ENCODE measurements around the gene NOL9.

Gene NOL9

GRCh38 chr1:6579374-6580118, 25.2 kb upstream of the NOL9 start, which contains the start of gene ZBTB48:
ZBTB48 (plus strand) TSS chr1:6579994; CDS start chr1:6580610, 616 bp downstream.
- DNase-seq (ENCODE audit: low spot score): peak; percentile 97
- Histone ChIP-seq H2BK120ac (ENCODE audit: low read depth, low read length) (peak within 1 kb of the TSS; percentile 52), H3K27ac (replicated peaks; ENCODE audit: low read length) (peak within 1 kb of the TSS; percentile 65)

GRCh38 chr1:6578624-6579373, 24.5 kb upstream of the NOL9 start:
- Histone ChIP-seq H4K91ac (ENCODE audit: low read depth, low read length, poor library complexity) (peak overlapping the region; percentile 7), H3K4me2 (ENCODE audit: insufficient read depth, low read length, poor library complexity, severe bottlenecking) (no peak overlapping the region), H2BK15ac (ENCODE audit: low read length) (peak overlapping the region; percentile 11), H3K27me3 (ENCODE audit: control insufficient read depth in 3 of 3, insufficient read depth in 3 of 3, low read depth in 1 of 3, low read length in 3 of 3) (no peaks in the 10 kb centered on the region), H3K9ac (ENCODE audit: low read depth, low read length, poor library complexity) (peak overlapping the region; percentile 74), H3K27ac (replicated peaks; ENCODE audit: low read length) (peak overlapping the region; percentile 65), H3K4me3 (ENCODE audit: low read length in 2 of 2) (peak overlapping the region in 1 of 2 donors; percentile 69), H2BK12ac (ENCODE audit: low read length) (peak overlapping the region; percentile 14), H3K9me3 (replicated peaks in 1 of 2; ENCODE audit: control insufficient read depth in 2 of 2, insufficient read depth in 1 of 2, low read depth in 1 of 2, low read length in 2 of 2) (no peaks in the 10 kb centered on the region), H3K14ac (ENCODE audit: low read length) (peak overlapping the region; percentile 77), H3K18ac (ENCODE audit: low read length) (peak overlapping the region; percentile 95), H3K4ac (ENCODE audit: low read length) (peak overlapping the region; percentile 53), H3K4me1 (ENCODE audit: control insufficient read depth in 2 of 2, insufficient read depth in 1 of 2, low read depth in 1 of 2, low read length in 2 of 2) (peaks cover 14 to 27% of the 10 kb centered on the region in 2 donors), H4K8ac (ENCODE audit: low read depth, low read length) (peak overlapping the region; percentile 52), H2BK120ac (ENCODE audit: low read depth, low read length) (peak overlapping the region; percentile 52), H2BK5ac (ENCODE audit: low read length) (peak overlapping the region; percentile 83), H2AK5ac (ENCODE audit: low read depth, low read length) (peak overlapping the region; percentile 63), H3K79me1 (ENCODE audit: low read depth, low read length) (peaks cover 10% of the 10 kb centered on the region), H3K23ac (ENCODE audit: low read depth, low read length, poor library complexity) (no peak overlapping the region), H3K36me3 (replicated peaks in 1 of 2; ENCODE audit: control insufficient read depth in 2 of 2, insufficient read depth in 2 of 2, low read length in 2 of 2) (peaks cover 6 to 11% of the 10 kb centered on the region in 2 donors), H2AFZ (ENCODE audit: low read length) (peak overlapping the region; percentile 91)
- WGBS, 2 donors (ENCODE audit: extremely low coverage in 2 of 2, insufficient read length in 2 of 2, insufficient replicate concordance in 1 of 2): no CpG with 5 or more reads among the region's 14 CpGs
- DNase-seq (ENCODE audit: low spot score): no peak

More at GRCh38 chr1:6579374-6580118, 25.2 kb upstream of the NOL9 start, which contains the start of gene ZBTB48:
- Histone ChIP-seq H4K8ac (ENCODE audit: low read depth, low read length) (peak within 1 kb of the TSS; percentile 52), H3K4me1 (ENCODE audit: control insufficient read depth in 2 of 2, insufficient read depth in 1 of 2, low read depth in 1 of 2, low read length in 2 of 2) (peaks cover 14 to 27% of the 10 kb centered on the region in 2 donors), H3K27me3 (ENCODE audit: control insufficient read depth in 3 of 3, insufficient read depth in 3 of 3, low read depth in 1 of 3, low read length in 3 of 3) (no peaks in the 10 kb centered on the region), H2AFZ (ENCODE audit: low read length) (peak within 1 kb of the TSS; percentile 91), H3K79me1 (ENCODE audit: low read depth, low read length) (peaks cover 15% of the 10 kb centered on the region), H3K4me2 (ENCODE audit: insufficient read depth, low read length, poor library complexity, severe bottlenecking) (peak within 1 kb of the TSS; percentile 84), H2BK5ac (ENCODE audit: low read length) (peak within 1 kb of the TSS; percentile 83), H3K23ac (ENCODE audit: low read depth, low read length, poor library complexity) (peak within 1 kb of the TSS; percentile 98), H3K18ac (ENCODE audit: low read length) (peak within 1 kb of the TSS; percentile 98), H2BK15ac (ENCODE audit: low read length) (peak within 1 kb of the TSS; percentile 11), H2BK12ac (ENCODE audit: low read length) (peak within 1 kb of the TSS; percentile 14), H3K9me3 (replicated peaks in 1 of 2; ENCODE audit: control insufficient read depth in 2 of 2, insufficient read depth in 1 of 2, low read depth in 1 of 2, low read length in 2 of 2) (no peaks in the 10 kb centered on the region), H2AK5ac (ENCODE audit: low read depth, low read length) (peak within 1 kb of the TSS; percentile 63), H3K4me3 (ENCODE audit: low read length in 2 of 2) (peak within 1 kb of the TSS; percentile 69 to 83), H3K14ac (ENCODE audit: low read length) (peak within 1 kb of the TSS; percentile 77), H3K9ac (ENCODE audit: low read depth, low read length, poor library complexity) (peak within 1 kb of the TSS; percentile 97), H3K4ac (ENCODE audit: low read length) (peak within 1 kb of the TSS; percentile 53), H4K91ac (ENCODE audit: low read depth, low read length, poor library complexity) (peak within 1 kb of the TSS; percentile 7), H3K36me3 (replicated peaks in 1 of 2; ENCODE audit: control insufficient read depth in 2 of 2, insufficient read depth in 2 of 2, low read length in 2 of 2) (peaks cover 6 to 15% of the 10 kb centered on the region in 2 donors)
- no CpG with 5 or more reads among the region's 58 CpGs for WGBS, 2 donors (ENCODE audit: extremely low coverage in 2 of 2, insufficient read length in 2 of 2, insufficient replicate concordance in 1 of 2)

- no peak overlapping the region for H3K4me2 ChIP-seq (ENCODE audit: insufficient read depth, low read length, poor library complexity, severe bottlenecking)
- no peak overlapping the region for H3K23ac ChIP-seq (ENCODE audit: low read depth, low read length, poor library complexity)
- no peak overlapping the region for H3K27ac ChIP-seq (replicated peaks; ENCODE audit: low read length)
- no peak overlapping the region for H2BK12ac ChIP-seq (ENCODE audit: low read length)
- no peak overlapping the region for H3K4ac ChIP-seq (ENCODE audit: low read length)
- H4K91ac ChIP-seq (ENCODE audit: low read depth, low read length, poor library complexity): no peak overlapping the region
- DNase-seq (ENCODE audit: low spot score): no peak
- H3K9ac ChIP-seq (ENCODE audit: low read depth, low read length, poor library complexity): no peak overlapping the region
- H3K27me3 ChIP-seq (ENCODE audit: control insufficient read depth in 3 of 3, insufficient read depth in 3 of 3, low read depth in 1 of 3, low read length in 3 of 3): no peaks in the 10 kb centered on the region
- no peak overlapping the region for H2BK120ac ChIP-seq (ENCODE audit: low read depth, low read length)
- H2AFZ ChIP-seq (ENCODE audit: low read length): peak overlapping the region; percentile 36
- no peak overlapping the region for H2AK5ac ChIP-seq (ENCODE audit: low read depth, low read length)
- H2BK5ac ChIP-seq (ENCODE audit: low read length): no peak overlapping the region
- H3K4me3 ChIP-seq (ENCODE audit: low read length in 2 of 2): no peak overlapping the region
- H3K79me1 ChIP-seq (ENCODE audit: low read depth, low read length): peaks cover 10% of the 10 kb centered on the region
- no peaks in the 10 kb centered on the region for H3K9me3 ChIP-seq (replicated peaks in 1 of 2; ENCODE audit: control insufficient read depth in 2 of 2, insufficient read depth in 1 of 2, low read depth in 1 of 2, low read length in 2 of 2)
- no CpG with 5 or more reads among the region's 6 CpGs for WGBS, 2 donors (ENCODE audit: extremely low coverage in 2 of 2, insufficient read length in 2 of 2, insufficient replicate concordance in 1 of 2)
- H3K36me3 ChIP-seq (replicated peaks in 1 of 2; ENCODE audit: control insufficient read depth in 2 of 2, insufficient read depth in 2 of 2, low read length in 2 of 2): peaks cover 6 to 11% of the 10 kb centered on the region in 2 donors
- H3K14ac ChIP-seq (ENCODE audit: low read length): no peak overlapping the region
- H3K18ac ChIP-seq (ENCODE audit: low read length): no peak overlapping the region
- no peak overlapping the region for H4K8ac ChIP-seq (ENCODE audit: low read depth, low read length)
- no peak overlapping the region for H2BK15ac ChIP-seq (ENCODE audit: low read length)
- peaks cover 14 to 27% of the 10 kb centered on the region in 2 donors for H3K4me1 ChIP-seq (ENCODE audit: control insufficient read depth in 2 of 2, insufficient read depth in 1 of 2, low read depth in 1 of 2, low read length in 2 of 2)
Observed at GRCh38 chr1:6577831-6578525, 23.7 kb upstream of the NOL9 start.

Data from neuronal stem cell (in vitro differentiated cells).